ENCODE measurements around the gene GNAS.

GNAS gene

DNA sequence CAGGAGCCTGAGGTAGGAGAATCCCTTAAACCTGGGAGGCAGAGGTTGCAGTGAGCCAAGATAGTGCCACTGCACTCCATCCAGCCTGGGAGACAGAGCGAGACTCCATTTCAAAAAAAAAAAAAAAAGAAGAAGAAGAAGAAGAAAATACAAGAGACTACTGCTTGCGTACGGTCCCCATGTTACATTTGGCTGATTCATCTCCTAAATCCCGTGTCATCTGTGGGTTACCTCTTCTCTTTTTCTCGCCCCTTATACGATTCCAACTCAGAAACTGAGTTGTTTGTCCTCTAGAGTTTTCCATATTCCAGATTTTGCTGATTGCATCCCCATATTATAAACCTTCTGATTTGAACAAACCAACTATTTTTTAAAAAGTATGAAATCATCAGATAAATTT is 66.1 kb downstream of the GNAS start:
- TF ChIP-seq, protein P1, sequence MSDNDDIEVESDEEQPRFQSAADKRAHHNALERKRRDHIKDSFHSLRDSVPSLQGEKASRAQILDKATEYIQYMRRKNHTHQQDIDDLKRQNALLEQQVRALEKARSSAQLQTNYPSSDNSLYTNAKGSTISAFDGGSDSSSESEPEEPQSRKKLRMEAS (IDR thresholded peaks at IDR 0.05; ENCODE audit: low read depth, low read length) = no peak
- TF ChIP-seq POLR2A (IDR thresholded peaks at IDR 0.05; ENCODE audit: extremely low read depth, insufficient read length) (no peak), MYC (IDR thresholded peaks at IDR 0.05; ENCODE audit: low read depth, low read length) (no peak)
- TF ChIP-seq, protein P2, sequence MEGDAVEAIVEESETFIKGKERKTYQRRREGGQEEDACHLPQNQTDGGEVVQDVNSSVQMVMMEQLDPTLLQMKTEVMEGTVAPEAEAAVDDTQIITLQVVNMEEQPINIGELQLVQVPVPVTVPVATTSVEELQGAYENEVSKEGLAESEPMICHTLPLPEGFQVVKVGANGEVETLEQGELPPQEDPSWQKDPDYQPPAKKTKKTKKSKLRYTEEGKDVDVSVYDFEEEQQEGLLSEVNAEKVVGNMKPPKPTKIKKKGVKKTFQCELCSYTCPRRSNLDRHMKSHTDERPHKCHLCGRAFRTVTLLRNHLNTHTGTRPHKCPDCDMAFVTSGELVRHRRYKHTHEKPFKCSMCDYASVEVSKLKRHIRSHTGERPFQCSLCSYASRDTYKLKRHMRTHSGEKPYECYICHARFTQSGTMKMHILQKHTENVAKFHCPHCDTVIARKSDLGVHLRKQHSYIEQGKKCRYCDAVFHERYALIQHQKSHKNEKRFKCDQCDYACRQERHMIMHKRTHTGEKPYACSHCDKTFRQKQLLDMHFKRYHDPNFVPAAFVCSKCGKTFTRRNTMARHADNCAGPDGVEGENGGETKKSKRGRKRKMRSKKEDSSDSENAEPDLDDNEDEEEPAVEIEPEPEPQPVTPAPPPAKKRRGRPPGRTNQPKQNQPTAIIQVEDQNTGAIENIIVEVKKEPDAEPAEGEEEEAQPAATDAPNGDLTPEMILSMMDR (IDR thresholded peaks at IDR 0.05; ENCODE audit: low read depth, low read length) = no peak
- no peak for DNase-seq (ENCODE audit: low read depth)

DNA sequence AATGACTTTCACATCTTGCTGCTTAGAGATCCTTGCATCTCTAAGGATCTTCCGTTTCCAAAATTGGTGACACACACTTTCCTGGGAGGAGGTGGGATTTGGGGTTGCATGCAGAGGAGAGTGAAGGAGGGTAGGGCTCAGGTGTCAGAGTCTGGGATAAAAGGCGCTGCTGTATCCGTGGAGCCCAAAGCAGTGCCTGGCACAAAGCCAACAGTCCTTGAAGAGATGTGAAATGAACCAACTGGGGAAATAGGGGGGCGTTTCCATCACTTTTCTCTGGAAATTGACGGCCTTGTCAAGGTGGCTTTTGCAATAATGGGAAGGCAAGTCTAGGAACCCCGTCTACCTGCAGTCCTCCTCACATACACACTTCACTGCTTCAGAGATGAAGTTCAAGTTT is 69.0 kb downstream of the GNAS start:
- no peak for DNase-seq (ENCODE audit: low read depth)
- H3K4me3 ChIP-seq (ENCODE audit: low read depth, low read length) = no peak overlapping the region

More for the DNA sequence above, 66.1 kb downstream of the GNAS start:
- H3K4me3 ChIP-seq (ENCODE audit: low read depth, low read length) = no peak overlapping the region

DNA sequence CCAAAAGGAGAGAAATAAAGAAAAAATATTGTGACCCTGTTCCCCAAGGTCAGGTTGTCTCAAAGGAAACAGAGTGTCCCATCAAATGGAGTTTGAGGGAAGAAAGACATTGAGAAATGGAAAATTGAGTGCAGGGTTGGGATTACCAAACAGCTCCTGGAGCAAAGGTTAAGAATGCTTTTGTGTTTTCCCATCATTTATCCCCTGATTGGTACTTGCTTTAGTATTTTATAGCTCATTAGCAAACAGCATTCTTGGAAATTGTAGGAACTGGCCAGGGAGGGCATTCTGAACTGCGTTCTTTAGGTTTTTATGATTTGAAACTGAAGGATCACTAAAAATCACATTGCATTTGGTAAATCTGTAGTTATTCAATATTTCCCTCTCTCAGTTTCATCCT is 69.5 kb downstream of the GNAS start:
- no peak overlapping the region for H3K4me3 ChIP-seq (ENCODE audit: low read depth, low read length)
- TF ChIP-seq, protein P2 (IDR thresholded peaks at IDR 0.05; ENCODE audit: low read depth, low read length) = no peak
- TF ChIP-seq POLR2A (IDR thresholded peaks at IDR 0.05; ENCODE audit: extremely low read depth, insufficient read length) (no peak), MYC (IDR thresholded peaks at IDR 0.05; ENCODE audit: low read depth, low read length) (no peak)
- TF ChIP-seq, protein P1 (IDR thresholded peaks at IDR 0.05; ENCODE audit: low read depth, low read length) = no peak
- no peak for DNase-seq (ENCODE audit: low read depth)

More for the DNA sequence above, 69.0 kb downstream of the GNAS start:
- TF ChIP-seq, protein P2 (IDR thresholded peaks at IDR 0.05; ENCODE audit: low read depth, low read length) = no peak
- TF ChIP-seq, protein P1 (IDR thresholded peaks at IDR 0.05; ENCODE audit: low read depth, low read length) = no peak
- no peak for TF ChIP-seq POLR2A (IDR thresholded peaks at IDR 0.05; ENCODE audit: extremely low read depth, insufficient read length)
- no peak for TF ChIP-seq MYC (IDR thresholded peaks at IDR 0.05; ENCODE audit: low read depth, low read length)

- DNase-seq (ENCODE audit: low read depth) = no peak
- TF ChIP-seq, protein P2 (IDR thresholded peaks at IDR 0.05; ENCODE audit: low read depth, low read length) = no peak
- TF ChIP-seq, protein P1 (IDR thresholded peaks at IDR 0.05; ENCODE audit: low read depth, low read length) = no peak
- TF ChIP-seq POLR2A (IDR thresholded peaks at IDR 0.05; ENCODE audit: extremely low read depth, insufficient read length) (no peak), MYC (IDR thresholded peaks at IDR 0.05; ENCODE audit: low read depth, low read length) (no peak)
- H3K4me3 ChIP-seq (ENCODE audit: low read depth, low read length) = no peak overlapping the region
Measured at GRCh38 chr20:58923117-58923712, 70.7 kb downstream of the GNAS start.

DNA sequence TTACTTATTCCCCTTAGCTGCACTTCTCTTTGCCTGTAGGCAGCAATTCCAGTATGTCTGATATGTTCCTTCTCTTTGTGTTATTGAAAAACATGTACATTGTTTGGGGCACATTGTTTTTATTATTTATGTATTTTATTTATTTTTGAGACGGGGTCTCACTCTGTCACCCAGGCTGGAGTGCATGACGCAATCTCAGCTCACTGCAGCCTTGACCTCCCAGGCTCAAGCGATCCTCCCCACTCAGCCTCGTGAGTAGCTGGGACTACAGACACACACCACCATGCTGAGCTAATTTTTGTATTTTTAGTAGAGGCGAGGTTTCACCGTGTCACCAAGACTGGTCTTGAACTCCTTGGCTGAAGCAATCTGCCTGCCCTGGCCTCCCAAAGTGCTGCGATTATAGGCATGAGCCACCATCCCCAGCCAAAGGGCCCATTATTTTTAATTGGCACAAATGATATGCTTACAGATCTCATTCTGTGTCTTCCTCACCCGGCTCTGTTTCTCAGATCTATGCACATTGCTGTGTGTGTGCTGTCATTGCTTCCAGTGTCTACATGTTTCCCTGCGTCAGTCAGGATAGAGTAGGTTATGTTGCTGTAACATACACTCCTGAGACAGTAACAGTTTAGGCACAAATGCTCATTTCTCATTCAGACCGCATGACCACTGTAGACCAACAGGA is 74.4 kb downstream of the GNAS start:
- H3K4me3 ChIP-seq (ENCODE audit: low read depth, low read length) = no peak overlapping the region
- DNase-seq (ENCODE audit: low read depth) = no peak
- TF ChIP-seq, protein P2 (IDR thresholded peaks at IDR 0.05; ENCODE audit: low read depth, low read length) = no peak
- TF ChIP-seq, protein P1 (IDR thresholded peaks at IDR 0.05; ENCODE audit: low read depth, low read length) = no peak
- TF ChIP-seq MYC (IDR thresholded peaks at IDR 0.05; ENCODE audit: low read depth, low read length) (no peak), POLR2A (IDR thresholded peaks at IDR 0.05; ENCODE audit: extremely low read depth, insufficient read length) (no peak)
